GM18951 (cell line): ENCODE results near the gene GPR84.
A peak's percentile ranks its signal among the peaks of the same experiment; 100 is the strongest.

Experiments used
- POLR2A ChIP-seq: IDR thresholded peaks from 4 replicates; pipeline ENCODE4 v1.6.1; 2011; ENCODE audit warnings: mild to moderate bottlenecking; ENCODE audit not compliant: insufficient read length, insufficient read depth; ENCODE audit errors: extremely low read depth
- in situ Hi-C: fragments of 300-500 bp; cut with MboI; formaldehyde crosslinking; loops from one replicate; pipeline ENCODE4 v1.12.0; 2022; ENCODE audit warnings: low sequenced_read_pairs, mixed read lengths, inconsistent platforms; ENCODE audit not compliant: unreplicated experiment

Gene GPR84

GRCh38 chr12:54368025-54368708, 3.9 kb upstream of the GPR84 start:
- in situ Hi-C loops, result loop anchor here (10.0 to 25.0 kb wide), 2 partner anchors 133 to 356 kb away; partner anchors contain the start of genes HOXC8 and HOXC9
- TF ChIP-seq POLR2A, result no peak

- no peak for TF ChIP-seq POLR2A
- in situ Hi-C loops, result loop anchor here (10.0 to 25.0 kb wide), 2 partner anchors 129 to 351 kb away; partner anchors contain the start of genes HOXC8 and HOXC9
These were observed 668 bp downstream of the GPR84 start for GRCh38 chr12:54363618-54364017.

GRCh38 chr12:54363047-54363446, 1.2 kb downstream of the GPR84 start:
- in situ Hi-C loops, result loop anchor here (10.0 to 25.0 kb wide), 2 partner anchors 128 to 351 kb away; partner anchors contain the start of genes HOXC8 and HOXC9
- TF ChIP-seq POLR2A, result no peak

DNA sequence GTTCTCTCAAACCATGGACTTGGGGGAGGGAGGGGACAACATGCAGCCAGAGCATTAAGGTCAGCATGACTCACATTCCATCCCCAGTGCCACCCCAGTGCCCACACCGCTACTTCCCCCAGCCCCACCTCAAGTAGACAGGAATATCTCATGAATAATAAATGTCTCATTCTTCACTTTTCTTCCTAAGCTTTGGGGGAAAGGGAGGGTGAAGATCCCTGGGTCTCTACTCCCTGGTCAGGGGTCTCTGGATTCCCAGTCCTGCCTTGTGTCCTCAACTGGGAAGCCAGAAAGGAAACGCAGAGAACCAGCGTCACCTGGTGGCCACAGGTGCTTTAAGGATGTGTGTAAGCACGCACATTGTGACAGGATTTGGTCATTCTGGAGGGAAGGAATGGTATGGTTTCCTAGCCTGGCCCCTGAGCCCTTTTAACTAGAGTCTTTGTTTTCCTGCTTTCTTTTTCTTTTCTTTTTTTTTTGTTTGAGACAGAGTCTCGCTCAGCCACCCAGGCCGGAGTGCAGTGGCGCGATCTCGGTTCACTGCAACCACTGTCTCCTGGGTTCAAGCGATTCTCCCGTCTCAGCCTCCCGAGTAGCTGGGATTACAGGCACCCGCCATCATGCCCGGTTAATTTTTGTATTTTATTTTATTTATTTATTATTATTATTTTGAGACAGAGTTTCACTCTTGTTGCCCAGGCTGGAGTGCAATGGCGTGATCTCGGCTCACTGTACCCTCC, 3.4 kb downstream of the GPR84 start:
- no peak for TF ChIP-seq POLR2A
- in situ Hi-C loops, result loop anchor here (10.0 to 25.0 kb wide), 2 partner anchors 126 to 349 kb away; partner anchors contain the start of genes HOXC8 and HOXC9

DNA sequence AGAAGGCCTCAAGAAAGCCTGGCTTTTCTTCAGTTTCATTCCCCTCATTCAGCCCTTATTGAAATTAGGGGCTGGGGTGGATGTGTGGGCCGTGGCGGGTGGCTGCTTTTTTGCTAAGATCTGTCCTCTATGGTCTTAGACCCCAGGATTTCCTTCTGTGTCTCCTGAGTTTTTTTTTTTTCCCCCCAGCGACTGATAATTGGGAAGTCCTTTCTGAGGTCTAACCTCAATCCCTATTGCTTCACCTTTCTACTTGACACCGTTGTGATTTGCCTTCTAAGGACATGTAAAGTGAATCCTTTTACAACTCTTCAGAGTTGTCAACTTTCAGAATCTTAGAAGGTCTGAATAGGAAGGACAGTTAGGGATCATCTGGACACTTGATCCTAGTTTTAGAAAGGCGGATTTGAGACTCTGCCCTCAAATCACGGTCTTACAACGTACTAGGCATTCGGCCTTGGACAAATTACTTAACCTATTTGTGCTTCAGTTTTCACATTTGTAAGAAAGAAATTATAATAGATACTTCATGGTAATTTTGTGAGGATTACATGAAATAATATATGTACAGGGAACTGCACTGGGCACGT, 4.4 kb downstream of the GPR84 start:
- in situ Hi-C loops, result loop anchor here (10.0 to 25.0 kb wide), 2 partner anchors 125 to 348 kb away; partner anchors contain the start of genes HOXC8 and HOXC9
- no peak for TF ChIP-seq POLR2A

GRCh38 chr12:54358945-54359761, 5.1 kb downstream of the GPR84 start:
- in situ Hi-C loops, result loop anchor here (25.0 kb wide), 1 partner anchor 347 kb away; the partner anchor contains the start of genes HOXC8 and HOXC9
- peak; percentile 28 for TF ChIP-seq POLR2A

GRCh38 chr12:54358191-54358944, 5.9 kb downstream of the GPR84 start:
- in situ Hi-C loops, result loop anchor here (25.0 kb wide), 1 partner anchor 346 kb away; the partner anchor contains the start of genes HOXC8 and HOXC9

DNA sequence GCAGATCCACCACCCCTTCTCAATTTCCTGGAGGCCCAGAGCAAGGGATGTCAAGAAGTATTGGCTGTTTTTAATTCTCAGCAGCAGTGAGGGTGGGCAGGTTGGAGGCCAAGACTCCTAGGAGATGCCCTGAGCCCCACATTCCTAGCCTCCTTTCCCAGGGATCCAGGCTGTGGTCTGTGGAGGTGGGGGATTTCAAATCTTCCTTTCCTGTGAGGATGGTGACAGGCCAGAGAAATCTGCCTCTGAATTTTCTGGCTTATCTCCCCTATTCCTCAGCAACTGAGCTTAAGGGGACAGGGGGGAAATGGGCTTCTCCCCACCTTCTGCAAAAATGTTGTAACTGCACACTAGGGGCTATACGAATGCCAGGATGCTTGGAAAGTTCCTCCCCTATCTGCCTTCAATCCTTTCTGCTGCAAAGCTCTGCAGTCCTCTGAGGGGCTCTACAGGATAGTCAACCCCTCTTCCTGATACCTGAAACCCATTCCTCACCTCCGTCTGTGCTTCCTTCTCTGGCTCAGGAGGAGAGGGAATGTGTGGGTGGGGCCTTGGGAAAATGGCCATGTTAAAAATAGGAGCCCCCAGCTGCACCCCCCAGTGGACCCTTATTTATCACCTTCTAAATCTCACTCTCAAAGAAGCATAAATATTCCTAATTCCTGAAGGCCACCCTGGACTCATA, 6.6 kb downstream of the GPR84 start:
- in situ Hi-C loops, result loop anchor here (25.0 kb wide), 1 partner anchor 345 kb away; the partner anchor contains the start of genes HOXC8 and HOXC9
- TF ChIP-seq POLR2A, result no peak

More at GRCh38 chr12:54358191-54358944, 5.9 kb downstream of the GPR84 start:
- TF ChIP-seq POLR2A, result peak; percentile 40

GRCh38 chr12:54356951-54357356, 7.3 kb downstream of the GPR84 start:
- in situ Hi-C loops, result loop anchor here (25.0 kb wide), 1 partner anchor 345 kb away; the partner anchor contains the start of genes HOXC8 and HOXC9
- TF ChIP-seq POLR2A, result no peak

GRCh38 chr12:54356228-54356627, 8.1 kb downstream of the GPR84 start:
- in situ Hi-C loops, result loop anchor here (25.0 kb wide), 1 partner anchor 344 kb away; the partner anchor contains the start of genes HOXC8 and HOXC9
- no peak for TF ChIP-seq POLR2A
